GM12878 (cell line): ENCODE measurements around the gene PM20D2.

Experiments used
- DPF2 ChIP-seq: fragments of 450-650 bp; IDR thresholded peaks from 2 replicates; pipeline ENCODE4 v1.6.1; 2017; ENCODE audit warnings: mild to moderate bottlenecking
- NR2F1 ChIP-seq: fragments of 450-650 bp; conservative IDR thresholded peaks from 2 replicates; pipeline ENCODE4 v1.6.1; 2017; ENCODE audit warnings: mild to moderate bottlenecking
- TF ChIP-seq, protein P1 (sequence below), 3 experiments: IDR thresholded peaks in 2 of 3; conservative IDR thresholded peaks in 1 of 3; 2 replicates each; pipeline ENCODE4 v1.5.1; 2011; ENCODE audit warnings: low read depth in 3 of 3, low read length in 3 of 3, mild to moderate bottlenecking in 3 of 3, control low read depth in 2 of 3, moderate library complexity in 2 of 3, inconsistent platforms in 1 of 3, mixed read lengths in 1 of 3; ENCODE audit not compliant: control insufficient read depth in 2 of 3, insufficient read depth in 1 of 3; ENCODE audit errors: extremely low read depth in 1 of 3
- TF ChIP-seq, protein P2 (sequence below): IDR thresholded peaks from 2 replicates; pipeline ENCODE4 v1.6.1; 2011; ENCODE audit warnings: low read depth, mild to moderate bottlenecking, low read length, moderate library complexity, borderline replicate concordance; ENCODE audit errors: extremely low read depth

DNA sequence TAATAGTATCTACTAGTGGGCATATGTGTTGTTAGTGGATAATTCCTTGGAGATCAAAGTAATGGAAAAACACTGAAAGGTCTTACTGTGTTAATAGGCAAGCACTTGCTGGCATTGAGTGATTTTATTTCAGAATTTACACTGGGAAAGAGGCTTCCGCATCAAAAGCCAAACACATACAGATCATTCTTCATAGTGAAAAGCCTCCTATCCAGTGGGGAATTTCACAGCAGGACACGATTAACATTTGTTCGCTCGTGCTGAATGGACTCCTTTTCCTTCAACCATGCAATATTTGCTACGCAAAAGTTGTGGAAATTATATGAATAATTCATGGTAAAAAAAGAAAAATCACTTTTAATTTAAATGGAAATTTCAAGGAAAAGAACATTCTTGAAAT lies 44.9 kb downstream of the PM20D2 start:
- TF ChIP-seq, protein P1, sequence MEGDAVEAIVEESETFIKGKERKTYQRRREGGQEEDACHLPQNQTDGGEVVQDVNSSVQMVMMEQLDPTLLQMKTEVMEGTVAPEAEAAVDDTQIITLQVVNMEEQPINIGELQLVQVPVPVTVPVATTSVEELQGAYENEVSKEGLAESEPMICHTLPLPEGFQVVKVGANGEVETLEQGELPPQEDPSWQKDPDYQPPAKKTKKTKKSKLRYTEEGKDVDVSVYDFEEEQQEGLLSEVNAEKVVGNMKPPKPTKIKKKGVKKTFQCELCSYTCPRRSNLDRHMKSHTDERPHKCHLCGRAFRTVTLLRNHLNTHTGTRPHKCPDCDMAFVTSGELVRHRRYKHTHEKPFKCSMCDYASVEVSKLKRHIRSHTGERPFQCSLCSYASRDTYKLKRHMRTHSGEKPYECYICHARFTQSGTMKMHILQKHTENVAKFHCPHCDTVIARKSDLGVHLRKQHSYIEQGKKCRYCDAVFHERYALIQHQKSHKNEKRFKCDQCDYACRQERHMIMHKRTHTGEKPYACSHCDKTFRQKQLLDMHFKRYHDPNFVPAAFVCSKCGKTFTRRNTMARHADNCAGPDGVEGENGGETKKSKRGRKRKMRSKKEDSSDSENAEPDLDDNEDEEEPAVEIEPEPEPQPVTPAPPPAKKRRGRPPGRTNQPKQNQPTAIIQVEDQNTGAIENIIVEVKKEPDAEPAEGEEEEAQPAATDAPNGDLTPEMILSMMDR (IDR thresholded peaks at IDR 0.05 in 2 of 3, conservative IDR thresholded peaks at IDR 0.05 in 1 of 3; ENCODE audit: control insufficient read depth in 2 of 3, extremely low read depth in 1 of 3, insufficient read depth in 1 of 3, low read depth in 3 of 3, low read length in 3 of 3): no peak
- no peak for TF ChIP-seq DPF2
- TF ChIP-seq NR2F1: no peak
- TF ChIP-seq, protein P2, sequence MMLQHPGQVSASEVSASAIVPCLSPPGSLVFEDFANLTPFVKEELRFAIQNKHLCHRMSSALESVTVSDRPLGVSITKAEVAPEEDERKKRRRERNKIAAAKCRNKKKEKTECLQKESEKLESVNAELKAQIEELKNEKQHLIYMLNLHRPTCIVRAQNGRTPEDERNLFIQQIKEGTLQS: no peak
